Neural cell (in vitro differentiated cells): ENCODE results near the gene WDR20. TPM values are rescaled to one million over a fixed set of nuclear protein-coding genes. Genes with fewer than 3 reads are reported as not detected.

Experiments
- H2AFZ ChIP-seq: fragments of 200-600, 300-800 bp; sonication (generic), shearing (Covaris generic); 2 replicates; pipeline ENCODE4 v1.6.0; 2014; ENCODE audit warnings: low read depth, mild to moderate bottlenecking, antibody characterized with exemption, low read length, moderate library complexity
- H3F3A ChIP-seq: fragments of 200-600 bp; shearing (Covaris generic); 2 replicates; pipeline ENCODE4 v1.6.1; 2016; ENCODE audit warnings: mild to moderate bottlenecking, moderate library complexity, mixed read lengths, antibody characterized with exemption, low read length; ENCODE audit not compliant: insufficient read depth, poor library complexity, severe bottlenecking
- H3K27ac ChIP-seq: fragments of 200-600, 300-800 bp; sonication (generic), shearing (Covaris generic); 2 replicates; pipeline ENCODE4 v1.5.1; 2014; ENCODE audit warnings: mild to moderate bottlenecking, low read length, moderate library complexity
- H3K27me3 ChIP-seq: fragments of 300-800, 200-600 bp; sonication (generic), shearing (Covaris generic); 2 replicates; pipeline ENCODE4 v1.6.0; 2014; ENCODE audit warnings: mild to moderate bottlenecking, low read depth, low read length, moderate library complexity; ENCODE audit not compliant: insufficient read depth
- H3K36me3 ChIP-seq: fragments of 300-800, 200-600 bp; sonication (generic), shearing (Covaris generic); 2 replicates; pipeline ENCODE4 v1.5.1; 2014; ENCODE audit warnings: mild to moderate bottlenecking, antibody characterized with exemption, low read length, moderate library complexity; ENCODE audit not compliant: insufficient read depth
- H3K4me2 ChIP-seq: fragments of 300-800, 200-600 bp; sonication (generic), shearing (Covaris generic); 2 replicates; pipeline ENCODE4 v1.6.0; 2014; ENCODE audit warnings: mild to moderate bottlenecking, low read length
- H3K4me3 ChIP-seq: fragments of 300-800, 200-600 bp; sonication (generic), shearing (Covaris generic); 2 replicates; pipeline ENCODE4 v1.5.1; 2014; ENCODE audit warnings: mild to moderate bottlenecking, low read length, moderate library complexity
- H3K79me2 ChIP-seq: fragments of 200-600 bp; shearing (Covaris generic); replicated peaks from 2 replicates; pipeline ENCODE4 v1.6.0; 2014; ENCODE audit warnings: mild to moderate bottlenecking, low read length, moderate library complexity; ENCODE audit not compliant: insufficient read depth
- H3K9ac ChIP-seq: fragments of 300-800, 200-600 bp; sonication (generic), shearing (Covaris generic); 2 replicates; pipeline ENCODE4 v1.6.1; 2016; ENCODE audit warnings: mild to moderate bottlenecking, low read length, mixed read lengths
- H3K9me2 ChIP-seq: fragments of 200-600 bp; shearing (Covaris generic); 2 replicates; pipeline ENCODE4 v1.6.1; 2016; ENCODE audit warnings: mild to moderate bottlenecking, low read length, mixed read lengths; ENCODE audit not compliant: insufficient read depth
- H3K9me3 ChIP-seq: fragments of 200-600, 300-800 bp; sonication (generic), shearing (Covaris generic); 2 replicates; pipeline ENCODE4 v1.6.1; 2016; ENCODE audit warnings: mild to moderate bottlenecking, mixed run types, low read length, moderate library complexity, mixed read lengths
- H4K20me1 ChIP-seq: fragments of 200-600 bp; shearing (Covaris generic); 2 replicates; pipeline ENCODE4 v1.6.1; 2016; ENCODE audit warnings: mild to moderate bottlenecking, mixed run types; ENCODE audit not compliant: insufficient read depth
- CTCF ChIP-seq: fragments of 450-650 bp; IDR thresholded peaks from 2 replicates; pipeline ENCODE4 v1.5.1; 2014; ENCODE audit warnings: antibody characterized with exemption, mild to moderate bottlenecking, moderate library complexity; ENCODE audit not compliant: poor library complexity, severe bottlenecking
- EP300 ChIP-seq: fragments of 450-650 bp; conservative IDR thresholded peaks from 2 replicates; pipeline ENCODE4 v1.6.1; 2014; ENCODE audit warnings: antibody characterized with exemption, mild to moderate bottlenecking, moderate library complexity; ENCODE audit not compliant: poor library complexity, severe bottlenecking
- EZH2 ChIP-seq: fragments of 200-600, 300-800 bp; shearing (Covaris generic), sonication (generic); IDR thresholded peaks from 2 replicates; pipeline ENCODE4 v1.6.1; 2014; ENCODE audit warnings: antibody characterized with exemption, low read length, borderline replicate concordance, mild to moderate bottlenecking; ENCODE audit not compliant: insufficient read depth, poor library complexity, severe bottlenecking
- MXI1 ChIP-seq: fragments of 450-650 bp; conservative IDR thresholded peaks from 2 replicates; pipeline ENCODE4 v1.6.1; 2014; ENCODE audit warnings: antibody characterized with exemption, mild to moderate bottlenecking; ENCODE audit not compliant: poor library complexity, severe bottlenecking
- POLR2AphosphoS5 ChIP-seq: IDR thresholded peaks from 2 replicates; pipeline ENCODE4 v1.6.1; 2012
- RAD21 ChIP-seq: fragments of 450-650 bp; conservative IDR thresholded peaks from 2 replicates; pipeline ENCODE4 v1.6.1; 2014; ENCODE audit warnings: antibody characterized with exemption, mild to moderate bottlenecking, moderate library complexity
- SMC3 ChIP-seq: fragments of 450-650 bp; conservative IDR thresholded peaks from 2 replicates; pipeline ENCODE4 v1.6.1; 2014; ENCODE audit warnings: antibody characterized with exemption, mild to moderate bottlenecking, moderate library complexity; ENCODE audit not compliant: poor library complexity
- TAF1 ChIP-seq: IDR thresholded peaks from 2 replicates; pipeline ENCODE4 v1.6.1; 2012; ENCODE audit warnings: low read depth
- polyA plus RNA-seq: library from polyadenylated mRNA; depleted of rRNA; stranded (reverse); fragments of >200 nt; gene quantifications from 2 replicates; pipeline ENCODE4 v1.2.3, GENCODE V29; 2014

Gene WDR20
- polyA plus RNA-seq, 1 donor from 2014 or later: 28.6 TPM

GRCh38 chr14:102249041-102249440, 109.3 kb downstream of the WDR20 start:
- Histone ChIP-seq H3K9me3 (no peaks in the 10 kb centered on the region), H3K79me2 (no peaks in the 10 kb centered on the region), H3F3A (no peaks in the 10 kb centered on the region), H2AFZ (no peak overlapping the region), H3K4me3 (no peak overlapping the region), H3K27ac (no peak overlapping the region), H3K9ac (no peak overlapping the region), H3K9me2 (no peaks in the 10 kb centered on the region), H3K36me3 (no peaks in the 10 kb centered on the region), H4K20me1 (no peaks in the 10 kb centered on the region), H3K4me2 (no peak overlapping the region), H3K27me3 (no peaks in the 10 kb centered on the region)
- no peak for TF ChIP-seq RAD21
- no peak for TF ChIP-seq MXI1
- TF ChIP-seq TAF1: no peak
- no peak for TF ChIP-seq EP300
- no peak for TF ChIP-seq CTCF
- no peak for TF ChIP-seq EZH2
- TF ChIP-seq POLR2AphosphoS5: no peak
- TF ChIP-seq SMC3: no peak

GRCh38 chr14:102249981-102250380, 110.3 kb downstream of the WDR20 start:
- H3K27me3 ChIP-seq: no peaks in the 10 kb centered on the region

More at GRCh38 chr14:102249981-102250380, 110.3 kb downstream of the WDR20 start:
- Histone ChIP-seq H3K9me2 (no peaks in the 10 kb centered on the region), H3F3A (no peaks in the 10 kb centered on the region), H3K9ac (no peak overlapping the region), H2AFZ (no peak overlapping the region), H3K4me3 (no peak overlapping the region), H3K36me3 (no peaks in the 10 kb centered on the region), H3K79me2 (no peaks in the 10 kb centered on the region), H3K27ac (no peak overlapping the region), H3K4me2 (no peak overlapping the region), H4K20me1 (no peaks in the 10 kb centered on the region), H3K9me3 (no peaks in the 10 kb centered on the region)
- TF ChIP-seq TAF1: no peak
- TF ChIP-seq CTCF: no peak
- no peak for TF ChIP-seq SMC3
- no peak for TF ChIP-seq MXI1
- TF ChIP-seq EZH2: no peak
- no peak for TF ChIP-seq EP300
- no peak for TF ChIP-seq RAD21
- no peak for TF ChIP-seq POLR2AphosphoS5
